ENCODE measurements around the gene WIPF2.

WIPF2 gene

DNA sequence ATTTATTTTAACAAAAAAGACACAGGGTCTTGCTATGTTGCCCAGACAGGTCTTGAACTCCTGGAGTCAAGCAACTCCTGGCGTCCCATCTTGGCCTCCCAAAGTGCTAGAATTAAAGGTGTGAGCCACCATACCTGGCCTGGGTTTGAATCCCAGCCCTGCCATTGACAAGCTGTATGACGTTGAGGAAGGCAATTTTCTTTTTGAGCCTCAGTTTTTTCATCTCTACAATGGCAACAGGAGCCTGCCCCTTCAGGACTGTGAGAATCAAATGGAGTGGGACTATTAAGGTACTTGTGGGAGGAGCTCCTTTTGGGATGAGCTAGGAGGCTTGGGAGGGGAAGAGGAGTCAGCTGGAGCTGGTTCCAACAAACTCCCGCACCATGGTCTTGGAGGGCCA lies 96.1 kb downstream of the WIPF2 start:
- H3K4me3 ChIP-seq (ENCODE audit: low read depth, low read length), result no peak overlapping the region
- no peak for DNase-seq (ENCODE audit: low read depth)
- no peak for TF ChIP-seq MYC (IDR thresholded peaks at IDR 0.05; ENCODE audit: low read depth, low read length)
- TF ChIP-seq, protein P1, sequence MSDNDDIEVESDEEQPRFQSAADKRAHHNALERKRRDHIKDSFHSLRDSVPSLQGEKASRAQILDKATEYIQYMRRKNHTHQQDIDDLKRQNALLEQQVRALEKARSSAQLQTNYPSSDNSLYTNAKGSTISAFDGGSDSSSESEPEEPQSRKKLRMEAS (IDR thresholded peaks at IDR 0.05; ENCODE audit: low read depth, low read length), result no peak

DNA sequence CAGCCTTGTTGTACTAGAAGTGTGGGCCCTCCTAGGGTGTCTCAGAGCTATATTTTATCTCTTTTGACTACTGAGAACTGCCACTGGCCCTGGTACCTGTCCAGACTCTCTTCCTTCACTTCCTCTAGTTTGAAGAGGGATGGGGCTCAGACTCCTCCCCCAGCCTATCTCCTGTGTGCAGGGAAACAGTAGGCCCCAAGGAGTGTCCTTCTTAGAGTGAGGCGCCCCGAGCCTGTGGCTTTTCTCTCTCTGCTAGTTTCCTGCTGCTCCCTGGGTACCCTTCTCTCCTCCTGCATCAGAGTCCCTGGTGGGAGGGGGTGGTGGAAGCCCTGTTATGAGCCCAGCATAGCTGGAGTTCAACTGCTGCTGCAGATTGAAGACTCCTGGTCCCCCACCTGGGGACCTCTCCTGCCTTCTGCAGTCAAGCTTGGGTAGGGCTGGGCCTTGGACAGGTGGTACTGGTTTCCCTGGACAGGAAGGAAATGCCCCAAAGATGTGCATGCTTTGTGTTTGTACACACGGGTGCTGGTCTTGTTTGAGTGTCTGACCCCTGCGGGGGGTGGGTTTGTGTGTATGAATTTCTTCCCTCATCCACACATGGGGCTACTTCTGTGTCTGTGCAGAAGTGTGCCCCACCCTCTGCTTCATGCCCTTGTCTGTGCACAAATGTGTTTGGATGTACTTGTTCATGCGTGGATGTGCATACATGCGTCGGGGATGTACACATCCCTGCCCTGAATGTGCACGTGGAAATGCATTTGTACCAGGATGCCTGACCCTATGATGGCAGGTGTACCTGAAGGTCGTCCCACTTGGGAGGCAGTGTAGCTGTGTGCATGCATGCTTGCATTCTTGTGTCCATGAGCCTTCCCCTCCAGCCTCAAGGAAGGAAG lies 96.8 kb downstream of the WIPF2 start:
- DNase-seq (ENCODE audit: low read depth), result peak; percentile 67
- H3K4me3 ChIP-seq (ENCODE audit: low read depth, low read length), result no peak overlapping the region
- TF ChIP-seq MYC (IDR thresholded peaks at IDR 0.05; ENCODE audit: low read depth, low read length), result no peak

DNA sequence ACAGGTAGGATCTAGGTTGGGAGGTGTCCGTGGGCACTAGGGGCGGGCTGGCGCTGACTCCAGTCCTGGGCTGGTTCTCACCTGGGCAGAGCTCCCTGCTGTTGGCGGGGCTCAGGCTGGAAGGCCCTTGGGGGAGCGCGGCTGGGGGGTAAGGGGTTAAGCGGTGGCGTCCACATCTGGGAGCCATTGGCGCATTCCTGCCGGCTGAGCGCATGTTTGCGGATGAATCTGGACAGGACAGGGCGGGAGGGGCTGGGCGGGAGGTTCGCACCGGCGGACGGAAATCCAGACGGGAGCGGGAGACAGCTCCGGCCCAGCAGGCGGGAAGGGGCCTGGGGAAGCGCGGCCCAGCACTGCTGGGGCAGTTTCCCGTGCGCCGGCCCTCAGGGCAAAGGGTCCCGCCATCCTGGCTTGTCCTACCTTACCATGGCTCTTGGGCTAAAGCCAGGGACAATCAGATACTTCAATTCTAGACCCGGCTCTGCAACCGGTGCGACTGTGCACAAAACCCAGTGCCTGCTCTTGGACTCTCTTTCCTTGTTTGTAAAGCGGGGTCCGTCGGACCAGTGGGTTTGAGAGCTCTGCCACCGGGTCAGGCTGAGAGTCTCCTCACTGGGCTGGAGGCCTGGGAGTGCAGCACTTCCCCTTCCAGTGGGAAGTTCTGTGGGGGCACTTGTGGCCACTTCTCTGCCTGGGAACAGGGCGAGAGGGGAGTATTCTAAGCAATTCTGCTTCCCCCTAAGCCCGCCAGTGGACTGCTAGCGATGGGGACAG lies 97.7 kb downstream of the WIPF2 start:
- DNase-seq (ENCODE audit: low read depth), result peak; percentile 42
- no peak for TF ChIP-seq MYC (IDR thresholded peaks at IDR 0.05; ENCODE audit: low read depth, low read length)
- TF ChIP-seq, protein P2, sequence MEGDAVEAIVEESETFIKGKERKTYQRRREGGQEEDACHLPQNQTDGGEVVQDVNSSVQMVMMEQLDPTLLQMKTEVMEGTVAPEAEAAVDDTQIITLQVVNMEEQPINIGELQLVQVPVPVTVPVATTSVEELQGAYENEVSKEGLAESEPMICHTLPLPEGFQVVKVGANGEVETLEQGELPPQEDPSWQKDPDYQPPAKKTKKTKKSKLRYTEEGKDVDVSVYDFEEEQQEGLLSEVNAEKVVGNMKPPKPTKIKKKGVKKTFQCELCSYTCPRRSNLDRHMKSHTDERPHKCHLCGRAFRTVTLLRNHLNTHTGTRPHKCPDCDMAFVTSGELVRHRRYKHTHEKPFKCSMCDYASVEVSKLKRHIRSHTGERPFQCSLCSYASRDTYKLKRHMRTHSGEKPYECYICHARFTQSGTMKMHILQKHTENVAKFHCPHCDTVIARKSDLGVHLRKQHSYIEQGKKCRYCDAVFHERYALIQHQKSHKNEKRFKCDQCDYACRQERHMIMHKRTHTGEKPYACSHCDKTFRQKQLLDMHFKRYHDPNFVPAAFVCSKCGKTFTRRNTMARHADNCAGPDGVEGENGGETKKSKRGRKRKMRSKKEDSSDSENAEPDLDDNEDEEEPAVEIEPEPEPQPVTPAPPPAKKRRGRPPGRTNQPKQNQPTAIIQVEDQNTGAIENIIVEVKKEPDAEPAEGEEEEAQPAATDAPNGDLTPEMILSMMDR (IDR thresholded peaks at IDR 0.05; ENCODE audit: low read depth, low read length), result no peak
- TF ChIP-seq, protein P1 (IDR thresholded peaks at IDR 0.05; ENCODE audit: low read depth, low read length), result no peak
- no peak for TF ChIP-seq POLR2A (IDR thresholded peaks at IDR 0.05; ENCODE audit: extremely low read depth, insufficient read length)
- H3K4me3 ChIP-seq (ENCODE audit: low read depth, low read length), result no peak overlapping the region

GRCh38 chr17:40317345-40317873 lies 98.3 kb downstream of the WIPF2 start:
- peak overlapping the region; percentile 93 for H3K4me3 ChIP-seq (ENCODE audit: low read depth, low read length)
- peak; percentile 72 for DNase-seq (ENCODE audit: low read depth)
- TF ChIP-seq MYC (IDR thresholded peaks at IDR 0.05; ENCODE audit: low read depth, low read length) (no peak), POLR2A (IDR thresholded peaks at IDR 0.05; ENCODE audit: extremely low read depth, insufficient read length) (no peak)
- TF ChIP-seq, protein P2 (IDR thresholded peaks at IDR 0.05; ENCODE audit: low read depth, low read length), result peak; percentile 65

DNA sequence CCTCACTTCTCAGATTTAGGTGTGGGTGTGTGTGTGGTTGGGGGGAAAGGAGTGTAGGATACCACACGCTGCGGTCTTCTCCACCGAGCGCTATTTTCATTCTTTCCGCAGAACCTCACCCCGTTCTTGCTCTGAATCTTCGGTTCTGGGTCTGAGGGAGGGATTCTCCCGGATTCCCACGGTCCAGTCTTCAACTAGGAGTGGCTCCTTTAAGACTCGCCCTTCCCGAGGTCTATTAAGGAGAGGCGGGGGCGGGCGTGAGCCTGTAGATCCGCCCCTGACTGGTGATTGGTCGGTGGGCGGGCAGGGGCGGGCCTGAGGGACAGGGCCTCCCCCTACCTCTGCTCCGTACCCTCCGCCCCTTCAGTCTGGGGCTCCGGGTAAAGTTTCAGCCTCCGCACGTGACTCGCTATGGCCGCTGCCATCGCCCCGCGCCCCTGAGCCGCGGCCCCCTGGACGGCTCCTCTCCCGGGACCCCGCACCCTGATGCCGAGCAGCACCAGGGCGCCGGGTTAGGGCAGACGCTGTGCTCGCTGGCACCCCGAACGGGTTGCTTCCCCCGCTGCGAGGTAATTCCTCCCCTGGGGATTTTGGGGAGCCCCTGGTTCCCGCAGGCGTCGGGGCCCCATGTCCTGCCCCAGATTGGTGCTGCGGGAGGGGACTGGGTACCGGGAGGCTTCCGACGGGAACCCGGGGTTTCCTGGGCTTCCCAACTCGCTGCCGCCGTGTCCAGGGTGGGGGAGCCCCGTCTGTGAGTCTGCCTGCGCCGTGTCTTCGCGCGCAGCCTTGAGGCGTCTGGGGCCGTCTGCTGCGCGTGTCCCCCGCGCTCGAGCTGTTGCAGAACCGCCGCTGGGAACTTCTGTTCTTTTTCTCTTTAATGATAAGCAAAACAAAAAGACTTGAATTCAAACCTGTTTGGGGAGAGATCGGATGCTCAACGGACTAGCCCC lies 99.1 kb downstream of the WIPF2 start:
- DNase-seq (ENCODE audit: low read depth), result peak; percentile 97
- TF ChIP-seq, protein P1 (IDR thresholded peaks at IDR 0.05; ENCODE audit: low read depth, low read length), result peak; percentile 87
- TF ChIP-seq, protein P2 (IDR thresholded peaks at IDR 0.05; ENCODE audit: low read depth, low read length), result no peak
- TF ChIP-seq MYC (IDR thresholded peaks at IDR 0.05; ENCODE audit: low read depth, low read length), result peak; percentile 85
- TF ChIP-seq POLR2A (IDR thresholded peaks at IDR 0.05; ENCODE audit: extremely low read depth, insufficient read length), result peak; percentile 69
- H3K4me3 ChIP-seq (ENCODE audit: low read depth, low read length), result peak overlapping the region; percentile 93

DNA sequence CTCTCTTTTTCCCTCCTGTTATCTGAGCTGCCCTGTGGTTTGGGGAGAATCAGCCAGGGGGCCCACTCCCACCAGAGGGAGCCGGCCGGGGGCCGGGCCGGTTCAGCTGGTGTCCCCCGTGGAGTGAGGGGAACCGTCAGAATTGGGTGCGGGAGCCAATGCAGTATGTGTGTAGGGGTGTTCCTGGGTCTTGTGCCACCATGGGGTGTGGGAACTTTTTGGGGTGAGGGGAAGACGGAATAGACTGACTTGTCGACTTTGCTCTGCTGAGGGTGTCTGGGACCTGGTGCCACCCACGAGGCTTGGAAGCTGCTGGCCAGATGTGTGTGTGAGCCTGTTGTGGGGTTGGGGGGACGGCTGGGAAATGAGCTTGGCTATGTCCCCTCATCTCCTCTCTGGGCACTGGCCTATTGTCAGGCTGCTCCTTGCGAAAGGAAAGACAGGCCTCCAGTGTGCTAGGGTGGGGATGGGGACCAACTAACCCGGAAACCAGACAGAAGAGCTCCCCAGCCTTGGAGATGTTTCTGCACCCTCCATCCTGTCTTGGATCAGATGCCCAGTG lies 99.8 kb downstream of the WIPF2 start:
- no peak for TF ChIP-seq MYC (IDR thresholded peaks at IDR 0.05; ENCODE audit: low read depth, low read length)
- TF ChIP-seq, protein P2 (IDR thresholded peaks at IDR 0.05; ENCODE audit: low read depth, low read length), result peak; percentile 18
- no peak for TF ChIP-seq POLR2A (IDR thresholded peaks at IDR 0.05; ENCODE audit: extremely low read depth, insufficient read length)
- DNase-seq (ENCODE audit: low read depth), result peak; percentile 60
- peak overlapping the region; percentile 93 for H3K4me3 ChIP-seq (ENCODE audit: low read depth, low read length)

Data from NB4 (cell line).